GM19240 (cell line): Measurements from ENCODE around the gene ADIRF.

ENCODE experiments used
- DNase-seq: peaks from one replicate; pipeline ENCODE4 v3.0.0; 2011; ENCODE audit warnings: low spot score; ENCODE audit not compliant: insufficient read length

ADIRF gene

GRCh38 chr10:86960003-86960862, 8.0 kb upstream of the ADIRF start:
- peak; percentile 33 for DNase-seq

- no peak for DNase-seq
These were observed 7.3 kb upstream of the ADIRF start for GRCh38 chr10:86960863-86961434.

- no peak for DNase-seq
These were observed 6.7 kb upstream of the ADIRF start for GRCh38 chr10:86961481-86962091.

GRCh38 chr10:86962136-86962980, 5.9 kb upstream of the ADIRF start:
- DNase-seq, result no peak

- DNase-seq, result no peak
These were observed 5.3 kb upstream of the ADIRF start for GRCh38 chr10:86962981-86963310.

GRCh38 chr10:86963341-86963919, 4.9 kb upstream of the ADIRF start:
- no peak for DNase-seq

GRCh38 chr10:86964061-86964846, 4.0 kb upstream of the ADIRF start:
- DNase-seq, result no peak

GRCh38 chr10:86964847-86965190, 3.5 kb upstream of the ADIRF start:
- no peak for DNase-seq

- DNase-seq, result no peak
These were observed 2.2 kb upstream of the ADIRF start for GRCh38 chr10:86965986-86966654.

GRCh38 chr10:86967481-86967941, 771 bp upstream of the ADIRF start:
- DNase-seq, result no peak

- no peak for DNase-seq
These were observed 693 bp downstream of the ADIRF start for GRCh38 chr10:86968994-86969355.

- no peak for DNase-seq
These were observed 1.2 kb downstream of the ADIRF start for GRCh38 chr10:86969421-86970041.

GRCh38 chr10:86970162-86970981, 2.1 kb downstream of the ADIRF start:
- DNase-seq, result no peak

- no peak for DNase-seq
These were observed 2.6 kb downstream of the ADIRF start for GRCh38 chr10:86970982-86971231.

GRCh38 chr10:86971232-86971991, 3.1 kb downstream of the ADIRF start:
- DNase-seq, result peak; percentile 57

GRCh38 chr10:86972613-86973380, 4.5 kb downstream of the ADIRF start:
- no peak for DNase-seq

GRCh38 chr10:86974484-86974883, 6.2 kb downstream of the ADIRF start:
- DNase-seq, result no peak
